Esophagus squamous epithelium (tissue), 4 donors: ENCODE data around the gene SMLR1.

Source experiments
- POLR2A ChIP-seq, 4 donors: fragments of 450-650 bp; IDR thresholded peaks; one replicate each; pipeline ENCODE4 v1.6.1; 2017; ENCODE audit warnings: antibody characterized with exemption in 4 of 4, mild to moderate bottlenecking in 4 of 4, moderate library complexity in 3 of 4
- TF ChIP-seq, protein P1 (sequence below), 6 experiments: fragments of 450-650 bp in 4 of 6; fragments of 200-600 bp in 2 of 6; sonication (generic) in 2 of 6; IDR thresholded peaks; one replicate each; pipeline ENCODE4 v1.5.1; 2016 to 2019; ENCODE audit warnings: antibody characterized with exemption in 6 of 6, mild to moderate bottlenecking in 4 of 6, moderate library complexity in 4 of 6

DNA sequence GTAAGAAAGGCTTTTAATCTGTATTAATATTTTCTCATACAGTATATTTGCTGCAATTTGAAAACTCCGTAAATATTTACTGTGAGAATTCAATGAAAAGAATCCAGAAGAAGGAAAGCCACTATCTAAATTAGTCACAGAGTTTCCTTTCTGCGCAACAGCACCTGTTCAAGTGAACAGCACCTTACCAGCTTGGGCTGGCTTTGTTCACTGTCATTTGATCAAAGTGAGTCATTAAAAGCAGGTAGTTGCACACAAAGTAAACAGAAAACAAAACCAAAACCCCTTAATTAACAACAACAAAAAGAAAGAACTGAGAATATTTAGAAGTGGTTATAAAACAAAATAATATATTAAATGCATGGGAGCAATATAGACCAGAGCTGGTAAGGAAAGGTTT, 12.8 kb downstream of the SMLR1 start:
- TF ChIP-seq, protein P1, sequence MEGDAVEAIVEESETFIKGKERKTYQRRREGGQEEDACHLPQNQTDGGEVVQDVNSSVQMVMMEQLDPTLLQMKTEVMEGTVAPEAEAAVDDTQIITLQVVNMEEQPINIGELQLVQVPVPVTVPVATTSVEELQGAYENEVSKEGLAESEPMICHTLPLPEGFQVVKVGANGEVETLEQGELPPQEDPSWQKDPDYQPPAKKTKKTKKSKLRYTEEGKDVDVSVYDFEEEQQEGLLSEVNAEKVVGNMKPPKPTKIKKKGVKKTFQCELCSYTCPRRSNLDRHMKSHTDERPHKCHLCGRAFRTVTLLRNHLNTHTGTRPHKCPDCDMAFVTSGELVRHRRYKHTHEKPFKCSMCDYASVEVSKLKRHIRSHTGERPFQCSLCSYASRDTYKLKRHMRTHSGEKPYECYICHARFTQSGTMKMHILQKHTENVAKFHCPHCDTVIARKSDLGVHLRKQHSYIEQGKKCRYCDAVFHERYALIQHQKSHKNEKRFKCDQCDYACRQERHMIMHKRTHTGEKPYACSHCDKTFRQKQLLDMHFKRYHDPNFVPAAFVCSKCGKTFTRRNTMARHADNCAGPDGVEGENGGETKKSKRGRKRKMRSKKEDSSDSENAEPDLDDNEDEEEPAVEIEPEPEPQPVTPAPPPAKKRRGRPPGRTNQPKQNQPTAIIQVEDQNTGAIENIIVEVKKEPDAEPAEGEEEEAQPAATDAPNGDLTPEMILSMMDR (IDR thresholded peaks at IDR 0.05): no peak
- TF ChIP-seq POLR2A (IDR thresholded peaks at IDR 0.05): no peak
